D721Med (cell line): ENCODE measurements around the gene MTOR.
"Not testable (repeated sequence)": the region's sequence is repeated elsewhere in the genome, so short reads cannot be mapped to it uniquely, and the experiment has no call there.

Source experiments
- DNase-seq: peaks from one replicate; pipeline ENCODE4 v3.0.0; 2011; ENCODE audit warnings: low spot score; ENCODE audit not compliant: insufficient read length
- FAIRE-seq: peaks from 2 replicates; lab custom pipeline; 2011; peaks lifted over from hg19 to GRCh38; lab: Jason Lieb, UNC
- CTCF ChIP-seq: IDR thresholded peaks from 2 replicates; pipeline ENCODE4 v1.5.1; 2012; ENCODE audit warnings: mild to moderate bottlenecking, control low read depth; ENCODE audit not compliant: insufficient read depth; ENCODE audit errors: missing control alignments

MTOR gene

GRCh38 chr1:11063937-11064537, 198.3 kb downstream of the MTOR start:
- TF ChIP-seq CTCF: peak; percentile 5
- DNase-seq, FAIRE-seq: not testable (repeated sequence)

- no peak for TF ChIP-seq CTCF
- FAIRE-seq (no peak), DNase-seq (no peak)
Observed at GRCh38 chr1:11062965-11063401, 199.4 kb downstream of the MTOR start.

- no peak for TF ChIP-seq CTCF
- DNase-seq (no peak), FAIRE-seq (no peak)
Observed at GRCh38 chr1:11061652-11062365, 200.5 kb downstream of the MTOR start.

- DNase-seq (peak; percentile 83), FAIRE-seq (no peak)
Observed at GRCh38 chr1:11059968-11060830, 202.2 kb downstream of the MTOR start, which contains the start of gene SRM. Gene SRM (minus strand): TSS chr1:11060018. CDS start chr1:11059943, 75 bp downstream.

GRCh38 chr1:11059155-11059967, 203.0 kb downstream of the MTOR start:
- TF ChIP-seq CTCF: no peak
- DNase-seq (no peak), FAIRE-seq (no peak)

More at GRCh38 chr1:11059968-11060830, 202.2 kb downstream of the MTOR start, which contains the start of gene SRM:
- no peak for TF ChIP-seq CTCF

GRCh38 chr1:11058595-11059154, 203.7 kb downstream of the MTOR start:
- TF ChIP-seq CTCF: no peak
- FAIRE-seq: no peak
- DNase-seq: no peak
